NCI-H82 (cell line): Measurements from ENCODE around the gene RUNX2.
"Not testable (repeated sequence)": the region's sequence is repeated elsewhere in the genome, so short reads cannot be mapped to it uniquely, and the experiment has no call there.

Experiments used
- DNase-seq: peaks from one replicate; lab custom pipeline; 2025; lab: John Stamatoyannopoulos, UW

The RUNX2 gene

DNA sequence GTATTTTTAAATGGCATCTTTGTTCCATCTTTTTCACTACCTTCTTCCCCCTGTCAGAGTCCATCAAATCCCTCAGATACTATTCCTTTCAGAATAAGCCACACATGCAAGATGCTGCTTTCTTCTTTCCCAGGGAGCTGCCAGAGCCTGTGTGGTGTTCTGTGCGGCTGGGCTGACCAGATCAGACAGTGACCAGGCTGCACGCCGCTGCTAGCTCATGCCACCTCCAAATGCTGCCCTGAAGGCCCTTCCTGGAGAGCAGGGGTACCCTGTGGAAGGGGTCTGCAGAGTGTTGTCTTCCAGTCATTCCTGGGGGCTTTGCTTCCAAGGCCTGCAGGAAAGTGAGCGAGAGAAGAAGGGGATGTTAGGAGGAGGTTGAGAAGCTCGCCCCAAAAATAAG lies 228.7 kb downstream of the RUNX2 start:
- no peak for DNase-seq

DNA sequence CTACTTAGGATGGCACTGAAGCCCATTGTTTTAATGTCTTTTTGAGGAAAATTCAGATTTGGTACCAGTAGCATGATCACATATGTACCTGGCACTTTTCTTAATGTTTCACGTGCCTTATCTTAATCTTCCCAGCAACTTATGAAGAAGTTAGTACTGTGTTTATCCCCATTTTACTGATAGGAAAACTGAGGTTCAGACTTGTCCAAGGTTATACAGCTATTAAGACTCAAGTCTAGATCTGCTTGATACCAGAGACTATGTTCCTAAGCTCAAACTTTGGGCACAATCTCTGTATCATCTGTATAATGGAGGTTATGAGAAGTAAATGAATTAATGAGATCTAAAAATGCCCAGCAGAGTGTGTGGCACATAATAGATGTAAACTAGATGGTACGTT lies 229.3 kb downstream of the RUNX2 start:
- no peak for DNase-seq

DNA sequence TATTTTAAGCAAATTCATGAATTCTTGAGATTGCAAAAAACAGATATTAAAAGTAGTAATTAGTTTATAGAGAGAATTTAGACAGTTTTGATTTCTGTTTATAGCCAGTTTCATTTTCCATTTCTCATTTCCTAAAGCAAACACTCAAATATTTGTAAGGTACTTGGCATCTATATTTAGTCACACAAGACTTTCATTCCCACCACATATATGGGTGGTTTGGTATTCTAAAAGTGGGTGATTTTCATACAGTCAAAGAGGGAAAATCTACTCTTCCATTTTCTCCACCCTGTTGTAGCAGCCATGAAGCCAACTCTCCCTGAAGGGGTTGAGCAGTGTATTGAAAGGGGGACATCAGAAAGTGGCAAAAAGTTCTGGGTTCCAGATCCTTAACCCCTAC lies 230.7 kb downstream of the RUNX2 start:
- DNase-seq = no peak

DNA sequence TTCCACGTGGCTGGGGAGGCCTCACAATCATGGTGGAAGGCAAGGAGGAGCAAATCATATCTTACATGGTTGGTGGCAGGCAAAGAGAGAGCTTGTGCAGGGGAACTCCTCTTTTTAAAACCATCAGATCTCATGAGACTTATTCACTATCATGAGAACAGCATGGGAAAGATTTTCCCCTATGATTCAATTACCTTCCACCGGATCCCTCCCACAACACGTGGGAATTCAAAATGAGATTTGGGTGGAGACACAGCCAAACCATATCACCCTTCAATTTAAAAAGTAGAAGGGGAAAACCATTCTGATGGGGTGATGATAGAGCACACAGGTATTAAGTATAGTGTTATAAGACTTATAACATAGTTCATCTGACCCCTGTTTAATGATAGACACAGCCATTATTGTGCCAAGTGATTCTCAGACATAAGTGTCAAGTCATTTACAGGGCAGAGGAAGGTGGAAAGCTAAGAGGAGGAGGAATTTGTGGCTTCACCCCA lies 232.2 kb downstream of the RUNX2 start:
- DNase-seq = not testable (repeated sequence)

DNA sequence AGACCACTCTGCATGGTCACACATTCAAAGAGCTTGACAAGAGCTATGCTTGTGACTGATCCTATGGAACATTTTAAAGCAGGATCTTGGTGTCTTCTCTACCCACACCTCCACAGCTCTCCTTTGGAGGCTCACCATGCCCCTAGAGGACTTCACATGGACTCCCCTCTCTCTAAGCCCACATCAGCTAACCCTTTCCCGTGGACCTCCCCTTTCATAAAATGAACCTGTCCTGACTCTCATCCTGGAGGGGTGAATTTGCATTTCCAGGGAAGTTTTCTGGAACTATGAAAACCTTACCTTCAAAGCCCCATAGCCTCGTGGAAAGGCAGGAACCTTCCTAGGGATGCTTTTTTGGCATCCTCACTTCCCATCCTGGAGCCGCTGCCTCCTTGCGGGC lies 234.0 kb downstream of the RUNX2 start:
- no peak for DNase-seq

DNA sequence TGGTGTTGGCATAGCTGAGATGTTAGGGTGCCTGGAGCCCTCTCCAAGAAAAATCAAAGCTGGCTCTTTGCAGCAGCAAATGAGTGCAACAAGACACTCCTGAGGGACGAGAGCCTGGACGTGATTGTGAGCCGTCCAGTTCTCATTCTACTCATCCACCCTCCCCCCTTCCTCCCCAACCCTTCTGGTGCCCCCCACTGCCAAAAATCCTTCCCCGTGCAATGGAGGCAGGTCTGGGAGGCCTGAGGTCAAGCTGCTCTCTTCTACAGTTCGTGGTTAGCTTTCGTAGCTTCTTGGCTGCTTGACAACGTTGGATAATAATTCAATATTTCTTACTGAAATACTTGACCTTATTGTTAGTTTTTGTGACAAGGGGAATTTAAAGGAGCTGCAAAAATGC lies 234.9 kb downstream of the RUNX2 start:
- DNase-seq = no peak

DNA sequence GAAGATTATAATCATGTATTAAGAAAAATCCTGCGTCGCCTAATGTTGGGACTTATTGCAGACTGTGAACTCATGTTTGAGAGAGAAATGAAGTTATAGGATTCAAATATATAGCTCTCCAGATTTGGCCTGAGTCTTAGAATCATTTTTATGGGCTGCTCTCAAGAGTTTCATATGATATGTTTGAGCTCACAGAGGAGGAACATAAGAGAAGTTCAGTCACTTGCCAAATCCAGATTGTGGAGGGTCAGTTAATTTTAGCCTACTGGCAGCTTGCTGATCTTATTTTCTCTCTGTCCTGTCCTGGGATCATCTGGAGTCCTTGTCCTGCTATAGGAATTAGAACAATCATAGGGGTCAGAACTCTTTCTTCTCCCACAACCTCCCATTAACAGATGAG lies 235.7 kb downstream of the RUNX2 start:
- no peak for DNase-seq

DNA sequence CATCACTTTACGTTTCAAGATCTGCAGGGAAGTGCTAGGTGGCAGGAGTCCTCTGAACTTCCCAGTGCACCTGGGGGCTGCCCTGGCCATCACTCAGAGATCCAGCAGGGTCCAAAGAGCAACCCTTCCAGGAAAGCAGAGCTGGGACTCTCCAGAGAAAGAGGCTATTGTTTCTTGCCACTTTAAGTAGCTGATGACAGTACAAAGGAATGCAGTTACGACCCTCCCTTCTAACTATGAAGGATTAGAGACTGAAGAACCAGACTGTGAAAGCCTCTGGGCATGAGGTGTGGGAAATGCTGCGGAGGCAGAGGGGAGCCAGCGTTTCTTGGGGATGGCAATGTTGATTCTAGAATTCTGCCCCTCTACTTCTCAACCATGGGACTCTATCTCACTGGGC lies 238.8 kb downstream of the RUNX2 start:
- peak; percentile 13 for DNase-seq

DNA sequence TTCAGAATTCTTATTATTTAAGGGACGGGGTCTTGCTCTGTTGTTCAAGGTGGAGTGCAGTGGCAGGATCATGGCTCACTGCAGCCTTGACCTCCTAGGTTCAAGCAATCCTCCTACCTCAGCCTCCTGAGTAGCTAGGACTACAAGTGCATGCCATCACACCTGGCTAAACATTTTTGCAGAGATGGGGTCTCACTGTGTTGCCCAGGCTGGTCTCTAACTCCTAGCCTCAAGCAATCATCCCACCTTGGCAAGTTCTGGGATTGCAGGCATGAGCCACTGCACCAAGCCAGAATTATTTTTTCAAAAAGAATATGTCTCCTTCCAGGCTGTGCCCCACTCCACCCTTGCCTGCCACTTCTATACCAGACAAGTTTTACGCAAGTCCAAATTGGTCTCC lies 239.7 kb downstream of the RUNX2 start:
- no peak for DNase-seq

DNA sequence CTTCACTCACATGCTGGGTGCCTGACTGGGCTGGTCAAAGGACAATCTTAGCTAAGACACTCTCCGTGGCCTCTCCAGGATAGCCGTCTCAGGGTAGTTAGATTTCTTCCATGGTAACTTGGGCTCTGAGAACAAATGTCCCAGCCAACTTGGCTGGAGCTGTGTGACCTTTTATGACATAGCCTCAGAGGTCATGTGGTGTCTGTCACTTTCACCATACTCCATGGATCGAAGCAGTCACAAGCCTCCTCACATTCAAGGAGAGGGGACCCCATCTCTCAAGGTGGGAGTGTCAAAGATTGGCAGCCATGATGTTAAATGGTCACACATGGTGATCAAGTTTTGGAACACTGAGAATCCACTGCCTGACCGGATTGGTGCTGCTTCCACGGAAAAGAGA lies 240.5 kb downstream of the RUNX2 start:
- DNase-seq = no peak

DNA sequence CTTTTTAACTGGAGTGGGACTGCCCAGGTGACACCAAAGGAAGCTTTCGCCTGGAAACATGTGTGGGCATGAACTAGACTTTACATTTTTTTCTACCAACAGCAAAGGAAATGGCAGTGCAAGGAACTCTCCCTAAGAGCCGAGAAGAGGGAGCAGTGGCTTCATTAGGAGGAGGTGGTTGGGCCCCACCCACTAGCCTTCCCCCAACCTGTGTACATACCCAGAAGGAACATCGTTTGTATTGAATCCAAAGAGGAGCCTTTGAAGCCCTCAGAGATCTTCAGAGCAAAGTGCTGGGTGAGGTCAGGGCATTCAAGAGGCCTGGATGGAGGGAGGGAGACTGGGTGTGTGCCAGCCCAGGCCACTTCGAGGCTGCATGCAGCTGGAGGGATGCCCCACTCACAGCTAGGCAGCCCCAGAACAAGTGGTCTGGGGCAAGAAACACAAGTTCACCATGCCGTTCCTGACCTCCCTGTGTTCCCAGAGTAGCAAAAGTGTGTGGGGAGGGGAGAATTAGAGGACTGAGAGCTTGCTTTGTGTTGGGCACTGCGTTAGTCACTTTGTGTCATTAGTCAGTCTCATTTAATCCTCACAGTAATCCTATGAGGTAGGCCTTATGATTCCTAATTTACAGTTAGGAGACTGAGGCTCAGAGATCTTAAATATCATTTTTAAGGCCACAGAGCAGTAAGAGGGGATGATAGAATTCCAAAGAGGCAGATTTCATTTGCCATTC lies 241.2 kb downstream of the RUNX2 start:
- DNase-seq = peak; percentile 82

DNA sequence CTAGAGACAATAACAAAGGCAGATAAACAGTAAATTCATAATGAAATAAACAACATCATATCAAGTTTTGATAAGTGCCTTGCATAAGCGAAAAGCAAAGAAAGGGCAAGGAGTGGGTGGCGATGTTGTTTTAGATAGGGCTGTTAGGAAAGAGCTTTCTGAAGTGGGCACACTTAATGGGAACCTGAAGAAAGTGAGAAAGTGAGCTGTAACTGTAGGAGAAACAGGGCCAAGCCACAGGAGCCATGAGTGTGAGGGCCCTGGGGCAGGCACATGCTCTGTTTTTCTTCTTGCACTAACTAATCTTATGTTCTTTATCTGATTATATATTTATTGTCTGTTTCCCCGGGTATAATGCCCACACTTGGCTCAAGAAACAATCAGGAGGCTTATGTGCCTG lies 243.0 kb downstream of the RUNX2 start:
- peak; percentile 57 for DNase-seq

DNA sequence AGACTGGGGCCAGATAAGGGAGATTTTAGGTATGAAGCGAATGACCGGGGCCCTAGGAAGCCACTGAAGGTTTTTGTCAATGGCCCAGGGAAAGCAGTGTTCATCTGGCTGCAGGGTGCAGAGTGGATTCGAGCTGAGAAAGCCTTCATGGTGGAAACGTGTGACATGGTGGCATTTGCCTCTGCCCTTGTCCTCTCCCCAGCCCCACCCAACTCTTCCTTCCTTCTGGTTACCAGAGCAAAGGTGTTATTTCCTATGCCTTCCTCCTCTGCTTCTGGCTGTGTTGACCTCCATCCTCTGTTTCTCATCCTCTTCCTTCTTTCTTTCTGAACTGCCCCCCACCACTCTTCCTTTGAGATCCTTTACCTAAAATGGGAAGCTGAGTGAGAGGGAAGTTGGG lies 244.7 kb downstream of the RUNX2 start:
- no peak for DNase-seq

DNA sequence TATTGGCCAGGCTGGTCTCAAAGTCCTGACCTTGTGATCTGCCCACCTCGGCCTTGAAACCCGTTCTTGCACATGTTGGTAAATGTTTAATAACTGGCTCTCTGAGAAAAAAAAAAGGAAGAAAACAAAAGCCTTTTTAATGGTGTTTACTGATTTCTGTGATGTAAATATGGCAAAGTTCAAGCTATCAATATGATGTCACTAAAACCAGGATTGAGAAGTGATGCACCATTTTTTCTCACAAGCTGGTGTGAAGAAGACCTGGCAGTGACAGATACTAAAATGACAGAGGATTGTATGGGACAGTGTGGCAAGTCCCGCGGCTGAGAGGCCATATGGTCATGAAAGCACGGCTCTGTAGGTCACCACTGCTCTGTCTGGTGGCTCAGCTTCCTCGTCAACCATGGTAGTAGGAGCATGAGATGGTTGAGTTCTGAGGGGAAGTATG lies 245.9 kb downstream of the RUNX2 start:
- DNase-seq = no peak

DNA sequence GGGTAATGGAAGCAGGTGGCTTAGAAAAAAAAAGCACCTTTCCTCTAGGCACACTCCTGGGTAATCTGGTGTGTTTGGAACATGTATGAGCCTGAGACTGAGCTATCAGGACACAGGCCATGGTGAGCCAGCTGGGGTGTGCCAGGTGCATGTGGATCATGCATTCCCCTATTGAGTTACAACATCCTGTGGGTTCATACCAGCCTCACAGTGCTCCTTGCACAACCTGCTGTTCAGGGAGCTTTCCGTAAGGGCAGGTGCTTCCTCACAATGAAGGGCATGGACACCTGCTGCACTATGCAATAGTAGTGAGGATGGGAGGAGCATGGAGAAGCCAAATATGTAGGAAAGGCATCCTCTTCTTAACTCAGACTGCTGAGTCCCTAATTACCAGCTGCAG lies 246.8 kb downstream of the RUNX2 start:
- no peak for DNase-seq

DNA sequence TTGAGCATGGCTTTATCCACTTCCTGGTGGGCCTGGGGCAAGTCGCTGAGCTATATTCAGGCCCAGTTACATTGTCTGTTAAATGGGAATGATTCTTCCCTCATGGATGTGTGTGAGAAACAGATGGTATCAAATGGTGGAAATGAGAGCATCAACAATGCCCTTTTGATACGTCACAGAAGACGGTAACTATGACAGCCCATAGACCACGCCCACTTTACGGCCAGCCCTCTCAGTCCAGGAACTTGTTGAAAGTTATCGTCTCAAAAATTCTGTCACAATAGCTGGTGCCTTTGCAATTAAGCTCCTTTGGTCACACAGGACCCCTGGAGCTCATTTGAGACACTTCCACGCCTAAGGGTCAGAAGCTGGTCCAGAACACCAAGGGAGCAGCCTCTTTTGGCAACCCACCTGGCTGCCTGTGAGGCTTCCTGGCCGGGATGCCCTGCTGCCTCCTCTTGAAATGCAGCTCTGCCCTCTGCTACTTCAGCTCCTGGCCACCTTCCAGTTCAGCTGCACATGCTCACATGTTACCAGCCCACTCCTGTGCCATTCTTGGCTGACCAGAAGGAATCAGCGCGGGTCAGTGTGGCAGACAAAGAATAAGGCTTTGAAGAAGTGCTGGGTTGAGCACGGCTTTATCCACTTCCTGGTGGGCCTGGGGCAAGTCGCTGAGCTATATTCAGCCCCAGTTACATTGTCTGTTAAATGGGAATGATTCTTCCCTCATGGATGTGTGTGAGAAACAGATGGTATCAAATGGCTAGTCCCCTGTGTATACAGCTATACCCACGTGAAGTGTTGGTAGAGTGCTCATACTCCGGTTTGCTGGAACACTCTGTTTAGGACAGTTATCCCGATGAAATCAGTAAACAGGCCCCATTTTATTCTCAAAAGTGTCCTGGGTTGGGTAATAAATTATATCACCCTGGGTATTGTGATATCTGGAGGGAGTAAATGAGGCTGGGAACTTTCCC lies 248.8 kb downstream of the RUNX2 start:
- no peak for DNase-seq

DNA sequence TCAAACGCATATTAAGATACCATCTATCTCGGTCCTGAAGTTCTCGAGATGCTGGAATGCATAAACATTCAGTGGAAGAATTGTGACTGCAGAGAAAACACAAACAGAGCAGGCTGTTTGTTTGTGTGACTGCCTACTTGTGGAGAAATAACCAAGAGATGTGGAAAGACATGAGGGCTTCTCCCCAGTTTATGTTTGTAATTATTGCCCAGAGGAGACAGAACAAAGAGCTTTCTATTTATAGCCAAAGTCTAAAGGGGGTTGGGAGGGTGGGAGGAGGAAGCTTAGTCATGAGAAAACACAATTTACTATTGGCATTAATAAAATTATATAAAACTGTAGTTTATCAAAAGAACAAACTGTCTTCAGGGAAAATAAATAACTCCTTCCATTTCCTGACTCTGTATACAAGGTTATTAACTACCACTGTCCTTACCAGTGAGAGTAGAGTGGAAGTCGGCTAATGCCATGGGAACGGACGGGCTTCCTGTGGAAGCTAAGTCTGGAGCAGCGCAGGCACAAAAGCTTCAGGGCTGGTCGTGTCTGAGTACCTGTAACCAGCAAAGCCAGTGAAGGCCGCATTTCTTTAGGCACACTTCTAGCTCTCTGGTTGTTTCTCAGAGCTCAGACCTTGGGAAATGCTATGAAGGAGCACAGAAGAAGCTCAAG lies 249.8 kb downstream of the RUNX2 start:
- DNase-seq = no peak

DNA sequence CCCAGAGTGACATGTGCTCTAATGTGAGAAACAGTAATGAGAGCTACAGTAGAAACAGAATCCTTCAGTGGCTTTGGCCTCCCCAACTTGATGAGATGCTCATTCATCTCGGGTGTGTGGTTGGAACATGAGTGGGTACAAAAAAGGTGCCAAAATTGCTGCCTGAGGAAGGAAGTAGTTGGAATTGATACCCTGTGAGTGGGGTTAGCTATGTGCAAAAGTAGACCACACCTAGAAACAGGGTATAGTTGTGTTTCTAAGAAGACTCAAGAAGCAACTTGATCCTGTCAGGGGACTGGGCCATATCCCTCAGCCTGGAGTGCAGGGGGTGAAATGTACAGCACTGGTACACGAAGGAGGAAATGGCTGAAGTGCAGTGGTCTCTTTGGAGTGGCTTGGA lies 256.0 kb downstream of the RUNX2 start:
- no peak for DNase-seq

DNA sequence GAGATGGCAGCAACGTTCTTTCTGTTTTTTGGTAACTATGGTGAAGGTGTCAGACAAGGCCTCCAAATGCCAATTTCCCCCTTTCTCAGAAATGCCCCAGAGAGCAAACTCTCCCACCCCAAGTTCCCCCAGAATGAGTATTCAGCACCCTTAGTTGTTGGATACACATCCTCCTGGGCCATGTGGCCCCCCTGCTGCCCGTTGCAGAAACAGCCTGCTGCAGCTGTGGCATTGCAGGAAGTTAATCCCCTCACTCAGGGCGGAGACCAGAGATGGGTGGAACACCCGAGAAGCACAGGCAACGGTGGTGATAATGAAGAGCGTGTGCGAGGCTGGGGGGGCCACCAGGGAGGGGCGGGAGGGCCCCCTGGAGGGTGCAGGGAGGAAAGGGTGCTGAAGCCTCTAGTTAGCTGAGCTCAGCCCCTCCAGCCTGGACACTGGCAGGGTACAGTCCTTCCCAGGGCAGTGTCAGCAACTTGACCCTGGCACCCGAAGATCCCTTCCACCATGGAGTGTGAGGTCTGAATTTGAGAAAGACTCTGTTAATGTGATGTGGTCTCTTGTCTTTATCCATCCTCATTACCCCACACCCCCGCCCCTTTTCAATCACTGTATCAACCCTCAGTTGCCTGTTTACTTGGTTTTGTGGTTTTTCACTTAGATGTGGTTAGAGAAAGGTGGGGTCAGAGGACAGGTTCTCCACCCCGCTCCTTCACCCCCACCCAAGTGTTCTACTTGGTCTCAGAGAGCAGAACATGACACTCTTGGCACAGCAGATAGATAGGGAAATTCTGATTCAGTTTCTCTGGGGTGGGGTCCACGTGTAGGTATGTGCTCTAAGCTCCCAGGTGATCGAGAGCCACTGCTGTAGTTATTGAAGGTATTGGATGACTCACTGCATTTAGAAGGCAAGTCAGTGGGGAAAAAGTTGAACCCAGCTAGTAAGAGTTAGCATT lies 258.4 kb downstream of the RUNX2 start:
- DNase-seq = peak; percentile 76

DNA sequence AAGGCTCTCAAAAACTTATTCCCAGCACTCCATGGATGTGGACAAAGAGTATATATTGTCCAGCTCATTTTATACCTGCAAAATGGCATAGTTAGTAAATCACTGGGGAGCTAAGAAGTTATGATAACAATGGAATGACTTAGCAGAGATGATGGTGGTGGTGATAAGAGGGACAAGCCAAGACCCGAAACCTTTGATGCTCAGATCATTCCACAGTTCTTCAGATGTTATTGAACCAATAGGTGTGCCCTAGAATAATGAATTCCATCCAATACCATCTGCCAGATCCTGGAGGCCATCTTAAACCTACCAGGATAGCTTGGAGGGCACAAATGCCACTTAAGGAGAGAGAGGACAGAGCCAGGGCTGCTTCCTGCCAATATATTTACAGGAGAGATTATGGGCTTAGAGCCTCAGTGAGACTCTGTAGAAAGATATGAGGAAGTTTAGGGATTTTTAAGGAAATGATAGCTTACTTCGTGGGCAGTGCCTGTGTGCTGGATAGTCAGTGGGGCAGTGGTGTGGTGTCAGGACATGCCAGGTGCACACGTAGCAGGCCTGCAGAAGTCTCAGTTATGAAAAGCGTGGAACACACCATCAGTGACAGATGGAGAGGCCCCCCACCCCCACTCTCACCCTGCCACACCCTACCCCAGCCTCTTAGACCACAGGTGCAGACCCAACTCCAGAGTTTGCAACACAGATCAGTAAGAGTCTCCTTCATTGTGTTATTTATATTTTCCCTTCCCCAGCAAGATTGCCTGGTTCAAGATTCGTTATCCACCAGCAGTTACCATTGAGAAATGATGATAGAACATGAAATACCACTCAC lies 259.3 kb downstream of the RUNX2 start:
- peak; percentile 55 for DNase-seq
